Panc1 (cell line): ENCODE results near the gene SERP2. TPM values are rescaled to one million over a fixed set of nuclear protein-coding genes. Genes with fewer than 3 reads are reported as not detected.

Experiments
- ATAC-seq: fragments of 200-7000 bp; cut with Tn5 transposase; 2 replicates; pipeline ENCODE4 v1.9.1; 2020; ENCODE audit warnings: mild to moderate bottlenecking, moderate library complexity
- BruUV-seq: library from RNA; stranded (reverse); fragments of 400-500 nt; replicated peaks from 2 replicates; lab custom pipeline; 2021; lab: Mats Ljungman, UMichigan
- CTCF ChIA-PET: fragments of 300-600 bp; sonication (Branson Sonifier 250); formaldehyde crosslinking; loops from one replicate; lab custom pipeline; 2022; ENCODE audit warnings: antibody characterized with exemption; lab: Charles Lee
- POLR2A ChIA-PET: fragments of 300-600 bp; sonication (Branson Sonifier 250); formaldehyde crosslinking; loops from one replicate; lab custom pipeline; 2022; ENCODE audit warnings: antibody characterized with exemption; lab: Charles Lee
- DNase-seq: peaks from one replicate; pipeline ENCODE4 v3.0.0-alpha.2; 2010; ENCODE audit warnings: low read depth, low spot score
- H3K27ac ChIP-seq: 2 replicates; pipeline ENCODE4 v1.5.1; 2011; ENCODE audit warnings: mild to moderate bottlenecking, low read length, inconsistent platforms
- H3K27me3 ChIP-seq: fragments of 200-500 bp; sonication (Bioruptor generic); 2 replicates; pipeline ENCODE4 v1.6.0; 2014; ENCODE audit warnings: low read length, inconsistent platforms; ENCODE audit not compliant: control insufficient read depth, insufficient read depth
- H3K36me3 ChIP-seq: fragments of 200-500 bp; sonication (Bioruptor generic); 2 replicates; pipeline ENCODE4 v1.5.1; 2014; ENCODE audit warnings: inconsistent platforms, mild to moderate bottlenecking, low read length, moderate library complexity; ENCODE audit not compliant: control insufficient read depth, insufficient read depth
- H3K4me1 ChIP-seq: 2 replicates; pipeline ENCODE4 v1.5.1; 2011; ENCODE audit warnings: inconsistent platforms, mild to moderate bottlenecking, low read length, moderate library complexity; ENCODE audit not compliant: control insufficient read depth, insufficient read depth
- H3K4me3 ChIP-seq, 2 experiments: 2 replicates each; pipeline ENCODE4 v1.5.1; 2011 to 2012; ENCODE audit warnings: low read depth in 2 of 2, low read length in 2 of 2, mild to moderate bottlenecking in 2 of 2, inconsistent platforms in 1 of 2, moderate library complexity in 1 of 2
- H3K9me3 ChIP-seq: fragments of 200-500 bp; sonication (Bioruptor generic); 2 replicates; pipeline ENCODE4 v1.5.1; 2014; ENCODE audit warnings: low read depth, mild to moderate bottlenecking, inconsistent platforms, low read length, moderate library complexity; ENCODE audit not compliant: control insufficient read depth, insufficient read depth
- POLR2AphosphoS5 ChIP-seq: IDR thresholded peaks from 2 replicates; pipeline ENCODE4 v1.6.1; 2012; ENCODE audit warnings: mild to moderate bottlenecking, low read depth, low read length, moderate library complexity
- SIN3A ChIP-seq: IDR thresholded peaks from 2 replicates; pipeline ENCODE4 v1.6.1; 2012; ENCODE audit warnings: low read depth, mild to moderate bottlenecking, low read length, moderate library complexity, borderline replicate concordance; ENCODE audit not compliant: insufficient read depth
- TCF7L2 ChIP-seq: IDR thresholded peaks from 2 replicates; pipeline ENCODE4 v1.6.1; 2011; ENCODE audit warnings: mild to moderate bottlenecking, low read depth, low read length, inconsistent platforms
- in situ Hi-C: cut with HindIII; loops from 2 replicates; pipeline ENCODE4 v1.10.0; 2016; ENCODE audit warnings: low sequenced_read_pairs, low pct_unique_long_range_greater_than_20kb
- intact Hi-C: fragments of 100-400 bp; cut with micrococcal nuclease; formaldehyde crosslinking; loops from one replicate; pipeline ENCODE4 v1.10.0; 2022; ENCODE audit not compliant: unreplicated experiment
- total RNA-seq: library from RNA; stranded (reverse); gene quantifications from one replicate; pipeline ENCODE4 v1.2.1, GENCODE V29; 2021; ENCODE audit not compliant: unreplicated experiment
- TF ChIP-seq, protein P1 (sequence below): fragments of 450-650 bp; IDR thresholded peaks from 2 replicates; pipeline ENCODE4 v1.5.1; 2017; ENCODE audit warnings: mild to moderate bottlenecking
- TF ChIP-seq, protein P2 (sequence below), 2 experiments: IDR thresholded peaks; 2 replicates each; pipeline ENCODE4 v1.6.1; 2011 to 2012; ENCODE audit warnings: low read depth in 2 of 2, control low read depth in 1 of 2, low read length in 1 of 2, mild to moderate bottlenecking in 1 of 2, moderate library complexity in 1 of 2; ENCODE audit not compliant: insufficient read depth in 1 of 2

Gene SERP2
- total RNA-seq, 1 experiment from 2014 or later, result 0.18 TPM

DNA sequence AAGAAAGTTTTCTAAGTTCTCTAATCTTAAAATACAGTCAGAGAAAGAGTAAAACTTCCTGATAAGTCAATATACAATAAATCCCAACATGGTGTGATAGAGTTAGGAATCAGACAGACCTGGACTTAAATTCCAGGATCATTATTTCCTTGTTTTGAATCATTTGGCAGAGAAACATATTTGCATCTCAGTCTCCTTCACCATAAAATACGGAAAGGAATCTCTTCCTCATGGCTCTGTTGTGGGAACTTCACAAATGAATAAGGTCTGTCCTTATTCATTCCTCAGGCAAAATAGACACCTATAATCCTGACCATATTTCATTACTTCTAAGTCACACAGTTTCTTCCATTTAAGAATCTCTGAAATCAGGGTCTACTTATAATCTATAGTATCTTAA, 19.3 kb upstream of the SERP2 start:
- H3K9me3 ChIP-seq, result no peaks in the 10 kb centered on the region
- H3K36me3 ChIP-seq, result no peaks in the 10 kb centered on the region
- CTCF ChIA-PET, result no interaction called here
- no TSS peak for BruUV-seq
- POLR2A ChIA-PET, result no interaction called here
- in situ Hi-C loops (no loop called here), intact Hi-C loops (no loop called here)
- no peaks in the 10 kb centered on the region for H3K4me1 ChIP-seq
- ATAC-seq, result no peak
- no peak overlapping the region for H3K4me3 ChIP-seq
- H3K27me3 ChIP-seq, result no peaks in the 10 kb centered on the region
- no peak overlapping the region for H3K27ac ChIP-seq
- DNase-seq, result no peak
- no peak for TF ChIP-seq TCF7L2
- no peak for TF ChIP-seq POLR2AphosphoS5
- TF ChIP-seq, protein P1, sequence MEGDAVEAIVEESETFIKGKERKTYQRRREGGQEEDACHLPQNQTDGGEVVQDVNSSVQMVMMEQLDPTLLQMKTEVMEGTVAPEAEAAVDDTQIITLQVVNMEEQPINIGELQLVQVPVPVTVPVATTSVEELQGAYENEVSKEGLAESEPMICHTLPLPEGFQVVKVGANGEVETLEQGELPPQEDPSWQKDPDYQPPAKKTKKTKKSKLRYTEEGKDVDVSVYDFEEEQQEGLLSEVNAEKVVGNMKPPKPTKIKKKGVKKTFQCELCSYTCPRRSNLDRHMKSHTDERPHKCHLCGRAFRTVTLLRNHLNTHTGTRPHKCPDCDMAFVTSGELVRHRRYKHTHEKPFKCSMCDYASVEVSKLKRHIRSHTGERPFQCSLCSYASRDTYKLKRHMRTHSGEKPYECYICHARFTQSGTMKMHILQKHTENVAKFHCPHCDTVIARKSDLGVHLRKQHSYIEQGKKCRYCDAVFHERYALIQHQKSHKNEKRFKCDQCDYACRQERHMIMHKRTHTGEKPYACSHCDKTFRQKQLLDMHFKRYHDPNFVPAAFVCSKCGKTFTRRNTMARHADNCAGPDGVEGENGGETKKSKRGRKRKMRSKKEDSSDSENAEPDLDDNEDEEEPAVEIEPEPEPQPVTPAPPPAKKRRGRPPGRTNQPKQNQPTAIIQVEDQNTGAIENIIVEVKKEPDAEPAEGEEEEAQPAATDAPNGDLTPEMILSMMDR, result no peak
- TF ChIP-seq SIN3A, result no peak
- TF ChIP-seq, protein P2, sequence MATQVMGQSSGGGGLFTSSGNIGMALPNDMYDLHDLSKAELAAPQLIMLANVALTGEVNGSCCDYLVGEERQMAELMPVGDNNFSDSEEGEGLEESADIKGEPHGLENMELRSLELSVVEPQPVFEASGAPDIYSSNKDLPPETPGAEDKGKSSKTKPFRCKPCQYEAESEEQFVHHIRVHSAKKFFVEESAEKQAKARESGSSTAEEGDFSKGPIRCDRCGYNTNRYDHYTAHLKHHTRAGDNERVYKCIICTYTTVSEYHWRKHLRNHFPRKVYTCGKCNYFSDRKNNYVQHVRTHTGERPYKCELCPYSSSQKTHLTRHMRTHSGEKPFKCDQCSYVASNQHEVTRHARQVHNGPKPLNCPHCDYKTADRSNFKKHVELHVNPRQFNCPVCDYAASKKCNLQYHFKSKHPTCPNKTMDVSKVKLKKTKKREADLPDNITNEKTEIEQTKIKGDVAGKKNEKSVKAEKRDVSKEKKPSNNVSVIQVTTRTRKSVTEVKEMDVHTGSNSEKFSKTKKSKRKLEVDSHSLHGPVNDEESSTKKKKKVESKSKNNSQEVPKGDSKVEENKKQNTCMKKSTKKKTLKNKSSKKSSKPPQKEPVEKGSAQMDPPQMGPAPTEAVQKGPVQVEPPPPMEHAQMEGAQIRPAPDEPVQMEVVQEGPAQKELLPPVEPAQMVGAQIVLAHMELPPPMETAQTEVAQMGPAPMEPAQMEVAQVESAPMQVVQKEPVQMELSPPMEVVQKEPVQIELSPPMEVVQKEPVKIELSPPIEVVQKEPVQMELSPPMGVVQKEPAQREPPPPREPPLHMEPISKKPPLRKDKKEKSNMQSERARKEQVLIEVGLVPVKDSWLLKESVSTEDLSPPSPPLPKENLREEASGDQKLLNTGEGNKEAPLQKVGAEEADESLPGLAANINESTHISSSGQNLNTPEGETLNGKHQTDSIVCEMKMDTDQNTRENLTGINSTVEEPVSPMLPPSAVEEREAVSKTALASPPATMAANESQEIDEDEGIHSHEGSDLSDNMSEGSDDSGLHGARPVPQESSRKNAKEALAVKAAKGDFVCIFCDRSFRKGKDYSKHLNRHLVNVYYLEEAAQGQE (IDR thresholded peaks at IDR 0.05; ENCODE audit: insufficient read depth in 1 of 2, low read depth in 2 of 2, low read length in 1 of 2), result no peak

DNA sequence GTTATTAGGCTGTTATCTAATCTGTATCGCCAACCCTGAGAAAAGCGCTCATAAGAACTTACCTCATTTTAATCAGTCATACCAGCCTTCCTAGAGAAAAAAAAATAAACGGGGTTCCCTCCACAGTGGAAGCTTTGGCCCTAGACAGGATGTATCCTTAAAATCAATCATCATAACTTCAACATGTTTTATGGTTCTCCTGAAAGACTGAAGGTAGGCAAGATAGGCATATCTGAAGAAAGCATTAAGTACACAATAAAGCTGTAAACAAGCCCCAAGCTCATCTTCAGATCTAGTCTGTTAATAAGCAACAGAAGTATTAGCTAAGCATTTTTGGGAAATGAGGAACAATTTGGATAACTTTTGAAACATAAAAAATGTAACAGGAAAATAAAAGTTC, 18.7 kb upstream of the SERP2 start:
- H3K27ac ChIP-seq, result no peak overlapping the region
- ATAC-seq (no peak), DNase-seq (no peak)
- H3K9me3 ChIP-seq, result no peaks in the 10 kb centered on the region
- ChIA-PET POLR2A (no interaction called here), CTCF (no interaction called here)
- intact Hi-C loops, result no loop called here
- in situ Hi-C loops, result no loop called here
- no peak overlapping the region for H3K4me3 ChIP-seq
- no TSS peak for BruUV-seq
- no peaks in the 10 kb centered on the region for H3K4me1 ChIP-seq
- H3K36me3 ChIP-seq, result no peaks in the 10 kb centered on the region
- TF ChIP-seq, protein P2 (IDR thresholded peaks at IDR 0.05; ENCODE audit: insufficient read depth in 1 of 2, low read depth in 2 of 2, low read length in 1 of 2), result no peak
- TF ChIP-seq SIN3A (no peak), TCF7L2 (no peak)
- TF ChIP-seq, protein P1, result no peak
- H3K27me3 ChIP-seq, result no peaks in the 10 kb centered on the region
